IPS DF 19.7 (cell line): ENCODE results near the gene HAPLN2.
"Not testable (repeated sequence)": the region's sequence is repeated elsewhere in the genome, so short reads cannot be mapped to it uniquely, and the experiment has no call there.

Source experiments
- DNase-seq: peaks from one replicate; pipeline ENCODE4 v3.0.0-alpha.2; 2013; ENCODE audit warnings: low read depth, low spot score

The HAPLN2 gene

DNA sequence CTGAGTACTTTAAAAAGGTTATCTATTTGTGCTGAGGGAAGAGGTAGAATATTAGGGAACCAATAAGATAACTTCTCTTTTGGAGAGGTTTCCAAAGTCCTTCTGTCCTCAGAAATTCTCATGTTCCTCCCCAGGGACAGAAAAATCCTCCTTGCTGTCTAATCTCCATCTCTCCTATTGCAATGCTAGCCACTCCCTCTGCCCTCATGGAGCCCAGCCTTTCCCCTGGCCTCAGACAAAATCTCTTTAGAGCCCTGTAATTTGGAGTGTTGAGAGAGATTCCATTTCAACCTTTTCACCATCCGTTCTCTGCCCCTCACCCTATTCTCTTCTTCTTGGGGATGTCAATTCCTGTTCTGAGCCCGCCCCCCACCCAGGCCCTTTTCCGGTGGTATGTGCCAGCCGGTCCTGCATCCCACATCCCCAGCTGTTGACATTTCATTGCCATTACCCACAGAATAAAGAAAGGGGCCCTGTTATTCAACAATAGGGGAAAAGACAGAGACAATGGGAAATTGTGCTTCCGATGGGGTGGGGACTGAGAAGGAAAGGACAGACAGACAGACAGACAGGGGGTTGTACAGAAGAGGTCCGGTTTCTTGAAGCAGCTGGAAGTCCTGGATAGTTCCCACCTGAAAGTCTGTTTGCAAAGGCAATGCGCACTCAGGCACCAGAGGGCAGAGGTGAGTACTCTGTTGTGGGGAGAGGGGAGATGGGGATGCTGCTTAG lies at the start of gene HAPLN2:
Gene HAPLN2 (plus strand): TSS at position 563 of the 729 bp plus-strand sequence. CDS start 4,076 bp downstream, outside the sequence.
- no peak for DNase-seq

DNA sequence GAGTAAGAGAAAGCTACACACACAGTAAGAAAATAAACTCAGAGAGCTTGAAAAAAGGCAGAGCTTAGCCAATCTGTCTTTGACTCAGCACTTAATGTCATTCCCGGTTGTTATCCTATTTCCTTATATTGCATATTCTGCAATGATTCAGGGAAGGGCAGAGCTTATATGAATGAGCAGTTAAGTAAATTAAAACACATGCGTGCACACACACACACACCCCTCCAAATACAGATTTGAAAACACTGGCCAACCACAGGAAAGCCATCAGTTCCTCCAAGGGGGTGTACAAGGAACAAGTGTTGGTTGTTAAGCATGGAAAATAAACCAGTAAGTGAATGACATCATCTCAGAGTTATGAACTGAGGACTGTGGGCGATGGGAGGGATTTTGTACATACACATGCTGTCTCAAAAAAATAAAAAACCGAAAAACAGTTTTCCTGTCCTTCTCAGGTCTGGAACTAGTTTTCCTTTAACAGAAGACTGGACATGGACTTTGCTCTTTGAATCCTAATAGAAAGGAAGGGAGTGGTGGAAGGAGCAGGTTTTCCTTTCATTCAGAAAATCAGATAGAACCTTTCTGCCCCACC lies 47.9 kb upstream of the HAPLN2 start:
- DNase-seq: no peak

DNA sequence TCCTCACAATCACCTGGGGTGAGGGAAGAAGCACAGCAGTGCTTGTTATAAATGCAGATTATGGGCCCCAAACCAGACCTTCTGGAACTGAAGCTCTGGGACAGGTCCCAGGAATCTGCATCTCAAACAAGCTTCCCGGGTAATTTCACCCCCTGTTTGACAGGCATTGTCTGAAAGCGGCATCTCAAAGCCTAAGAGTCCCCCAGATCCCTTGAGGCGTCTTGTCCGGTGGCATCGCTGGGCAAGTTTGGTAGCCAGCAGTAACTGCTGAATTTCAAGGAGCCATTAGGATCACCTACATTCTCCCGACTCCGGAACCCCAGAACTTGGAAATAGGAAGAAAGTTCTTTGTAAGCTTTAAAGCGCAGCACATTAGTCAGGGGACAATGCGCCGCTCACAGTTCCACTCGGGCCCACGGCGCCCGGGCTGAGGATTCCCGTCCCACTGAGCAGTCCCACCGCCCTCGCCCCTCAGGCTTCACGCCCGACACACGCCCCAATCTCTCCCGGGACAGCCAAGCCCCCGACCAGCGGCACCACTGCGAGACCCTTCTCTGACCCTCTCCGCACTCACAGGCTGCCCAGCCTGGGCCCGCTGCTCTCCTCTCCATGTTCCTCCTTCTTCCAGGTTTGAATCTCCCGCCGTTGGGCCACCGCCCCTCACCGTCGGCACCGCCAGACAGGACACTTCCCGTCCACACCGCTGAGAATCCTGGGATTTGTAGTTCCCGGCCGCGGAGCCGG lies 47.1 kb upstream of the HAPLN2 start, which contains the start of gene IQGAP3:
Gene IQGAP3 (minus strand): TSS at position 647 of the 744 bp plus-strand sequence. CDS start 36 bp downstream, at position 611.
- peak; percentile 52 for DNase-seq

DNA sequence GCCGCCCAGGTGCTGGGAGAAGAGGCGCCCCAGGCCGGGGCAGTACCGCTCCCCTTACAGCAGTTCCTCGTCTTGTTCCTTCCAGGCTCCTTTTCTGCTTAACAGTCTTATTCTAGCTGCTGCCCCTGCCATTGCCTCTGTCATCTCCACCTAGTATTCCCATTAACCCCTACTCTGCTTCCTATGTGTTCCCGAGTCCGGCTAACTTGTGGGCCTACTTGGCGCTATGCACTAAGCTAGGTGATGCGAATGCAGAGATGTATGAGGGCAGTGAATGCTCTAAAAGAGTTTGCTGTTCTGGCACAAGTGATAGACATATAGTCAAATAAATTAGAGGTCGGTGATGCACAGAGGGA lies 46.6 kb upstream of the HAPLN2 start:
- no peak for DNase-seq

DNA sequence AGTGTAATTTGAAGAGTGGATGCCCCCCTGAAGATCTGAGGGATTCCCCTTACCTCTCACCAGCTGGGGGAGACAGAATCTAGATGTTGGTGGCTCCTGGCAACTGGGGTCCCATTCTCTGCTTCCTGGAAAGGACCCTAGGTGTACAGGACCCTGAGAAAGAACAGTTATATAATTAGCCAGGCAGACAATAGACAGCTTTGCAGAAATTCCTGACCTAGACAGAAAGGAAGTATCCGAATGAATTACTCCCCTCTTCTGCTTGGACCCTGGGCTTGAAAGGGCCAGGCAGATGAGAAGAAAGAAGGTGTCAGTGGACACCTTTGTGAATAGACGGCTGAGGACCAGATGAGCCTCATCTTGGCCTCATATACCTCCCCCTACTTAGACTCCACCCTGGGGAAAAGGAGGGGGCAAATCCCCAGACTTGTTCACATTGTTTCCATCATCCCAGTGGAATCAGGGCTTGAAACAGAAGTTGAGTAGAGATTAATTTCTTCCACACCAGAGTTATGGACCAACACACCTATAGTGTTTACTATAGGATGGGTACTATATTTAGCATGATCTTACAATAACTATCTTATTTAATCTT lies 45.1 kb upstream of the HAPLN2 start:
- no peak for DNase-seq

DNA sequence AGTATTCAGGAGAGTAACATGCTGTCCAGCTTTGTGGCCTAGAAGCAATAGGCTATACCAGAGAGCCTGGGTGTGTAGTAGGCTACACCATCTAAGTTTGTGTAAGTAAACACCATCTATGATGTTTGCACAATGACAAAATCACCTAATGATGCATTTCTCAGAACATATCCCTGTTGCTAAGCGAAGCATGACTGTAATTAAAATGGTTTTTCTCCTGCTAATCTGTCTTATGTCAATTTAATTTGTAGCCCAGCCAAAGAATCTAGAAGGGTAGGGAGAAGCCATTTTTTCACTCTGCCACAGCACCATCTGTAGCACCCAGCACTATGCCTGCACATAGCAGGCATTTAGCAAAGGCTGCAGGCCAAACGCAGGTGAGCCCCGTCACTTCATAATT lies 41.7 kb upstream of the HAPLN2 start:
- no peak for DNase-seq

DNA sequence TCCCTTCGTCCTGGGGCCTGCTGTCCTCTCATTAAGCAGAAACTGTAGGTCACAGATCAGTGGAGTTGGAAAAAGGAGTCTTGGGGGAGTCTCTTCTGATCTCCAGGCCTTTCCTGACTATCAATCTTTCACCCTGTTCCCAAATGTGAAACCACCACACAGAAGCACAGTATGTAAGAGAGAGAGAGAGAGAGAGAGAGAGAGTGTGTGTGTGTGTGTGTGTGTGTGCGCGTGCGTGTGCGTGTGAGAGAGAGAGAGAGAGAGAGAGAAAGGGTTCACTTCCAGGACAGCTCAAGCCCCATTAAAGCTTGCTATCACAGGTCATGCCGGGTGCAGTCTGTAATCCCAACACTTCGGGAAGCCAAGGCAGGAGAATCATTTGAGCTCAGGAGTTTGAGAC lies 41.2 kb upstream of the HAPLN2 start:
- no peak for DNase-seq

DNA sequence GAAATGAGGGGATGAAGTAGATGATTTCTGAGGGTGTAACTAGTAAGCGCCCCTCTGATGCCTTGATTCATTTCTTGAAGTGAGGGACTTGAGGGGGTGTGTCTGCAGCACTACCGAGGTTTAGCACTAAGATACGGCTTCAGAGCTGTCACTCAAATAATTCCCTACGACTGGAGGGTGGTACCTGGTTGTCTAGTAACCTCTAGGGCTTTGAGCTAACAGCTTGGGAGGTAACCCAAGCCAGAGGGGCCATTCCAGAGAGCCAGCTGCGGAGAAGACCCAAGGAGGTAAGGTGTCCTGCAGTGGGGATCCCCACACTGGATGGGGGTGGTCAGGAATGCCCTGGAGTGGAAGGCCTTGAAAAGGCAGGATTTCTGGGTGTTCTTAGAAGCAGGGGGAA lies 39.7 kb upstream of the HAPLN2 start, which contains the start of gene TTC24:
Gene TTC24 (plus strand): TSS at position 252 of the 400 bp plus-strand sequence. CDS start 1,642 bp downstream, outside the sequence.
- no peak for DNase-seq

DNA sequence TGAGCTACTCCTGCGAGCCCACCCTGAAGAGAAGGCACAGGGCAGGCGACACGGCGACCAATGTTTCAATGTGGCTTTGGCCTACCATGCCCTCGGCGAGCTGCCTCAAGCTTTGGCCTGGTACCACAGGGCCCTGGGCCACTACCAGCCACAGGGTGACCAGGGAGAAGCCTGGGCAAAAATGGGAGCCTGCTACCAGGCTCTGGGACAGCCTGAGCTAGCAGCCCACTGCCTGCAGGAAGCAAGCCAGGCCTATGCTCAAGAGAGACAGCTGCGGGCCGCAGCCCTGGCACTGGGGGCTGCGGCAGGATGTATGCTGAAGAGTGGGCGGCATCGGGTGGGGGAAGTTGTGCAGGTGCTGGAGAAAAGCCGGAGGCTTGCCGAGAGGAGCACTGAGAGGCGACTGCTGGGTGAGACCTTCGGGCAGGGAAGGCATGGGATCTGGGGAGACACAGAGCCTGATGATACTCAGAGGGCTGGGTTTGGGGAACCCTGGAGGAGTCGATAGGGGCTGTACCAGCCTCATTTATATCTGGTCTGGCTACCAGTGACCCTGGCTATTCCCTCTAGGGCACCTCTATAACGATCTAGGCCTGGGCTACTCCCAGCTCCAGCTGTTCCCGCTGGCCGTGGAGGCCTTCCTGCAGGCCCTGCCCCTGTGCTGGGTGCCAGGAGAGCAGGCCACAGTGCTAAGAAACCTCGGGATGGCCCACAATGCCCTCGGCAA lies 37.4 kb upstream of the HAPLN2 start:
- DNase-seq: no peak

DNA sequence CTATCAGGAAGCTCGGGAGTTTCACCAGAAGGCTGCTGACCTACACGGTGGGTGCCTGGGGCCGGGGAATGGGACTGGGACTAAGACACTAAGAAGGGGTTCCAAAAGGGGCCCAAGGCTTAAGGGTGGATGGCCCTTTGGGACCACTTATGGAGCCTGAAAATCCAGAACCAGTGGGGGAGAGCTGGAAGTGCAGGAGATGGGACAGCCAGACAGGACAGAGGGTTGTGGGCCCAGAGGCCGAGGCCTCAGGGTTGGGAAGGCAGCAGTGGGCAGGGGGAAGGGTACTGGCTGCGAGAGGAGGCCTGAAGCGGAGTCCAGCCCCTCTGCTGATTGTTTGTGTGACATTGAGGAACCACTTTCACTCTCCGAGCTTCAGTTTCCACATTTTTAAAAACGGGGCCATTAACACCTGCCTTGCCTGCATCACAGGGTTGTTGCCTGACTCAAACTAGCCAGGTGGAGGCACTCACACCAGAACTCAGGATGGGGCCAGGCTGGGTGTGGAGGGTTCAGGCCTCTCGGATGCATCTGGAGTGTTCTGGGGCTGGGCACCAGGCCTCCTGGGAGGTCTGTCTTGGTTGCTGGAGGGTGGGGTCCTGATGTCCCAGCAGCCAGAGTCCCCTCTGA lies 36.7 kb upstream of the HAPLN2 start:
- no peak for DNase-seq

DNA sequence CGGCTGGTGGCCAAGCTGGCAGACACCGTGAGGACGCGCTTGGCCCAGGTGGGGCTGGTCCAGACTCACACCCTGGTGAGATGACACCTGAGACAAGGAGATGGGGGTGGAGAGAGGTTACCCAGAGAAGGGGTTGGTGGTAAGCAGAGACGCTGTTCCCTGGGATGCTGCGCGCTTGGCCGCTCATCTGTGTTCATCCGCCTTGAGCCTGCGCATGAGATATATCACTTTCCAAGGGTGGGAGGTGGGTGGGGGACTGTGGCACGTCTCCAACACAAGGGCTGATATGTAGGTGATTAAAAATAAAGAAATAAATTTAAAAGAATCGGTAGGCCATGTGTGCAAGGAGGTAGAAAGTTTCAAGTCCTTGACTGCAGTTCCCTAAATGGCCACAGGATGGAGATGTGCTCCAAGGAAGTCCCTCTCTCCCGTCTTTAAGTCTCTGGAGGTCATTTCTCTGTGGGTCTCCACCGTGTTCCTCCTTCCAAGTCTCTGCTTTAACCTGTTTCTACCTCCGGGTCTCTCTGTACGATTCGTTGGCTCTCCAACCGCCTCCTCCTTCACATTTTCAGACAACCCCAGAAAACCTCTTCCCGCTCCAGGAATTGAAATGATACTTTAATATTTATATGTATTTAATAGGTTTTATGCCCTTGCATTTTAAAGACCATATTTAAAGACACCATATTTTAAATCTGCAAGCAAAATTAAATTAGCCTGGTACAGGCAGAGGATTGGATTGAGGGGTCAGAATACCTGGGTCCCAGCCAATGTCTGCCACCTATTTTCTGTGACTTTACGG lies 35.2 kb upstream of the HAPLN2 start:
- DNase-seq: peak; percentile 84

DNA sequence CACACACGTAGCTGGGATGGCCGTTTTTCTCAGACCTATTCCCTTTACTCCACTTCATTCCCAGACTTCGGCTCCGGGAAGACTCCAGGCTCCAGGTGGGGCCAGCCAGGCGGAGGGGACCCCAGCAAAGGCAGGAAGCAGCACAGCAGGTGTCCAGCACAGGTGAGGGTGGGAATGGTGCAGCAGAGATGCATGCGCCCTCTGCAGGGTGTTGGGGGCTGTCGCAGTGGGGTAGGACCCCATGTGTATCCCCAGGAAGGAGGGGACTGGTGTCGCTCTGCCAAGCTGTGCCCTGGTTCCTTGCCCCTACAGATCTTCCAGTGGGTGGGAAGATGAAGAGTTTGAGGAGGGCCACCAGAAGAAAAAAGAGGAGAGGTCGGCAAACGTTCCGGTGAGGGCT lies 34.4 kb upstream of the HAPLN2 start:
- DNase-seq: peak; percentile 61

DNA sequence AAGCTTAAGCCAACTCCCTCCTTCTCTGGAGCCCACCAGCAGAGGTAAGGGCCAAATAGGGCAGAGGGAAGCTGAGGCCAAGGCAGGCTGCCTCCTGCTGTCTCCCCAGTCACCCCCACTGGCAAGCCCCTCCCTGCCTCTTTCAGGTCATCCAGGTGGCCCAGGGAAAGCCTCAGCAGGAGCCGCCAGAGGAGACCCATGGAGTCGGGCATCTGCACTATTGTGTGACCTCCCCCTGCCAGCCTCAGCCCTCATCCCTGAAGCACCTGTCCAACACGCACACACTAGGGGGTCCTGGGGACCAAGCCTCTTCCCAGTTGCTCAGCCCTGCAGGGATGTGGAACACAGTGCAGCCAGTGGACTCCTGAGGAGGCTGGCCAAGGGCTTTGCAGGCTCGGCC lies 32.9 kb upstream of the HAPLN2 start:
- no peak for DNase-seq

DNA sequence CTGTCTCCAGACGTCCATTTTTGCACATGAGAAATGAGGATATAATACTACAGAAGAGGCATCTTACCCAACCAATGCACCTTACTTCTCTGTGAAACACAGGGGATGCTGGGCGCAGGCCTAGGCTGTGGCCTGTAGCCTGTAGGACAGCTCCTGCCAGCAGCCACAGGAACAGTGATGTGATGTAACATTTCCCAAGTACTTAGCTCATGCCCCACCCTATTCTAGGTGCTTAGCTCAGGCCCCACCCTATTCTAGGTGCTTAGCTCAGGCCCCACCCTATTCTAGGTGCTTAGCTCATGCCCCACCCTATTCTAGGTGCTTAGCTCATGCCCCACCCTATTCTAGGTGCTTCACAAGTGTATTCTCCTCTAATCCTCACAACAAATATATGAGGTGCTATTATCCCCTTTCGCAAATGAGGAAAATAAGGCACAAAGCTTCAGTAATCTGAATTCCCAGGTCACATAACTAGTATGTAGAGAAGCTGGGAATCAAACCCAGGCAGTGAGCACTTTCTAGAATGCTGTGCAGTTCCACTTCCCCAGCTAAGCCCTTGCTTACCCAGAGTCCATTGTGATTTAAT lies 32.2 kb upstream of the HAPLN2 start:
- DNase-seq: no peak

DNA sequence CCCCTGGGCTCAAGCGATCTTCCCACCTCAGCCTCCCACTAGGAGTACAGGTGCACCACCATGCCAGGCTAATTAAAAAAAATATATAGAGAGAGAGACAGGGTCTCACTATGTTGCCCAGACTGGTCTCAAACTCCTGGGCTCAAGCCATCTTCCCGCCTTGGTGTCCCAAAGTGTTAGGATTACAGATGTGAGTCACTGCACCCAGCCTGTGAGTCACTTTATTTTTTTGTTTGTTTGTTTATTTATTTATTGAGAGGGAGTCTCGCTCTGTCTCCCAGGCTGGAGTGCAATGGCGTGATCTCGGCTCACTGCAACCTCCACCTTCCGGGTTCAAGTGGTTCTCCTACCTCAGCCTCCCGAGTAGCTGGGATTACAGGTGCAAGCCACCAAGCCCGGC lies 31.3 kb upstream of the HAPLN2 start:
- not testable (repeated sequence) for DNase-seq

DNA sequence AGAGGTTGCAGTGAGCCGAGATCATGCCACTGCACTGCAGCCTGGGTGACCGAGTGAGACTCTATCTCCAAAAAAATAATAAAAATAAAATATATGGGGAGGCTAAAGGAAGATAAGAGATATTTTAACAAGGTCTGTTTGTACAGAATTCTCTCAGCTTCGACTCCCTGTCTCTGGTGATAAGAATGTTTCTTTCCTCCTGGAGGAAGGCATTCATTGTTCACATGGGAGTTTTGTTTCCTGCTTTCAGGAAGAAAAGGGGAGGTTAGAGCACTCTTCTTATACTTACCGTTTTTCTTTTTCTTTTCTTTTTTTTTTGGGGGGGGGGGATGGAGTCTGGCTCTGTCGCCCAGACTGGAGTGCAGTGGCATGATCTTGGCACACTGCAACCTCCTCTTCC lies 29.7 kb upstream of the HAPLN2 start:
- DNase-seq: no peak

DNA sequence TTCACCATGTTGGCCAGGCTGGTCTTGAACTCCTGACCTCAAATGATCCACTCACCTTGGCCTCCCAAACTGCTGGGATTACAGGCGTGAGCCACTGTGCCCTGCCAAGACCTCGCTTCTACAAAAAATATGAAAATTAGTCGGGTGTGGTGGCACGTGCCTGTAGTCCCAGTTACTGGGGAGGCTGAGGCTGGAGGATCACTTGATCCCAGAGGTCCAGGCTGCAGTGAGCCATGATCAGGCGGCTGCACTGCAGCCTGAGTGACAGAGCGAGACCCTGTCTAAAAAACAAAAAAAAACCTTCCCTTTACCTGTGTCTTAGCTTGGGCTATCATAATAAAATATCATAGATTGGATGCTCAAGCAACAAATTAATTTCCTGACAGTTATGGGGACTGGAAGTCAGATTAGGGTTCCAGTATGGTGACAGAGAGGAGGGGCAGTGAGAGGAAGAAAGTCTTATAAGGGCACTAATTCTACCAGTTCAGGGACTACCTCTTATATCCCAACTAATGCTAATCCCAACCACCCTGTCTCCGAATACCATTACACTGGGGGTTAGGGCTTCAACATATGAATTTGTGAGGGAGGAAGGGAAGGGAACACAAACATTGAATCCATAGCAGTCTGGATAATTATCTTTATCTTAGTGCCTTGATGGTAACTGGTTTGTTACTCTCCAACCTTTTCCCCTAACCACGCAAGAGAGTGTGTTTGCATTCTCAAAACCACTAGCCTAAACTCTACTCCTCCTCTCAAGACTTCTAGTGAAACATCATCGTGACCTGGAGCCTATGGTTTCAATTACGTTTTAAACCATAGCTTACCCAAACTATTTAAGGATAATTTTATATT lies 28.7 kb upstream of the HAPLN2 start:
- no peak for DNase-seq

DNA sequence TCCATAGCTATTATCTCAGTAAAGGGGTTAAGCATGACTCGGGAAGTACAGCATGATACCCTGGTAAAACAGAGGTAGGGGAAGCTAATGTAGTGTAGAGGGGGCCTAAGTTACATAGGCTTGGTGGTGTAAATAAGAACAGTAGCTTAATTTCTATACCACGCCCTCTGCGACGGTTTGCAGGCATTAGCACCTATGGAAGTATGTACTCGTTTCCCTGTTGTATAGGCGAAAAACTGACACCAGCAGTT lies 28.1 kb upstream of the HAPLN2 start:
- no peak for DNase-seq
